HCT116 (cell line): ENCODE measurements around the gene NDUFS6.

Source experiments
- EZH2 ChIP-seq: fragments of 200-600 bp; sonication (generic); IDR thresholded peaks from 2 replicates; pipeline ENCODE4 v1.6.1; 2017; ENCODE audit warnings: antibody characterized with exemption, mixed run types
- EZH2phosphoT487 ChIP-seq: fragments of 200-600 bp; IDR thresholded peaks from 2 replicates; pipeline ENCODE4 v1.6.1; 2018; ENCODE audit warnings: antibody characterized with exemption, borderline replicate concordance
- JUND ChIP-seq: IDR thresholded peaks from 2 replicates; pipeline ENCODE4 v1.6.1; 2012
- POLR2A ChIP-seq: IDR thresholded peaks from 2 replicates; pipeline ENCODE4 v1.7.0; 2011; ENCODE audit warnings: borderline replicate concordance; ENCODE audit not compliant: insufficient read depth, insufficient read length; ENCODE audit errors: extremely low read depth
- RAD21 ChIP-seq: IDR thresholded peaks from 2 replicates; pipeline ENCODE4 v1.6.1; 2012; ENCODE audit warnings: low read depth, mild to moderate bottlenecking
- SIN3A ChIP-seq: IDR thresholded peaks from 2 replicates; pipeline ENCODE4 v1.6.1; 2012; ENCODE audit warnings: low read depth
- ZNF274 ChIP-seq: fragments of 200-500 bp; sonication (Bioruptor generic); IDR thresholded peaks from 2 replicates; pipeline ENCODE4 v1.6.1; 2014; ENCODE audit warnings: mild to moderate bottlenecking, low read depth, low read length, inconsistent platforms
- TF ChIP-seq, protein P1 (sequence below), 3 experiments: fragments of 200-600 bp in 1 of 3; sonication (generic) in 1 of 3; IDR thresholded peaks in 2 of 3; conservative IDR thresholded peaks in 1 of 3; 2 replicates each; pipeline ENCODE4 v1.5.1; 2012 to 2017; ENCODE audit warnings: low read depth in 2 of 3, low read length in 2 of 3, antibody characterized with exemption in 1 of 3, borderline replicate concordance in 1 of 3, control low read depth in 1 of 3, mild to moderate bottlenecking in 1 of 3, mixed read lengths in 1 of 3, mixed run types in 1 of 3, moderate library complexity in 1 of 3; ENCODE audit not compliant: insufficient read depth in 1 of 3

DNA sequence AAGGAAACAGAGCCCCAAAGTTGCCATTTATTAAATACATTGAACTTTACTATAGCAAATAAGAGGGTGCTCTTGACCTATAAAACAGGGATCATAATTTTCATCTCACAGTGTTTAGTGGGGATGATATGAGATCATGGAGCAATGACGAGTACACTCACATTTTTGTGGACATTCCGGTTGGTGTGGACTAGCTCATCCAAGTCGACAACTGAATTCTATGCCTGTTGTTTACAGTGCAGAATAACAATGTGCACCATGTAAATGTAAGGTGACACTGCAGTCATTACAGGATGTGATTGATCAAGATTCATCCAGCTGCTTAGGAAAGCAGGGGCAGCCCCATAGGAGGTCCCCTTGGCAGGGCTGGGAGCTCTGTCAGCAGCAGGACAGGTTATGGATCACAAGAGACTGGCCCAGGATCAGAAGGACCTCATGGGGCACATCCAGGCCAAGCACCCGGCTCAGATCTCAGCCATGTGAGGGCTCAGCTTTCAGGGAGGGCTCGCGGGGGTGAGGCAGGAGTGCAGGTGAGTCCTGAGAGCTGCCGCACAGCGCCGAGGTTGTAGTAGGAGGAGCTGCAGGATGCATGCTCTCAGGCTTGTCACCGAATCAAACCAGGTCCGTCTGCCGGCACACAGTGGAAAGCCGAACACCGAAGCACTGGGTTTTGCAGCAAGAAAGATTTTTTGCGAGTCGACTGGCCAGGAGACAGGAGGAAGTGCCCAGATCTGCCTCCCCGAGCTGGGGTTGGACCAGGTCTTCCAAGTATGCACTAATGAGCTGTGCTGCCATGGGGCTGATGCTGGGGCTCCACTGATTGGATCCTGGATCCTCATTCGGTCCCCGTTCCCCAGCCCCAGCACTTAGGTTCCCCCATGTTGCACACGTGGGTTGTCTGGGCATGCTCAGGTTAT lies 29.8 kb upstream of the NDUFS6 start:
- TF ChIP-seq JUND (no peak), RAD21 (no peak), ZNF274 (no peak), POLR2A (no peak), EZH2 (no peak), EZH2phosphoT487 (no peak), SIN3A (no peak)
- TF ChIP-seq, protein P1, sequence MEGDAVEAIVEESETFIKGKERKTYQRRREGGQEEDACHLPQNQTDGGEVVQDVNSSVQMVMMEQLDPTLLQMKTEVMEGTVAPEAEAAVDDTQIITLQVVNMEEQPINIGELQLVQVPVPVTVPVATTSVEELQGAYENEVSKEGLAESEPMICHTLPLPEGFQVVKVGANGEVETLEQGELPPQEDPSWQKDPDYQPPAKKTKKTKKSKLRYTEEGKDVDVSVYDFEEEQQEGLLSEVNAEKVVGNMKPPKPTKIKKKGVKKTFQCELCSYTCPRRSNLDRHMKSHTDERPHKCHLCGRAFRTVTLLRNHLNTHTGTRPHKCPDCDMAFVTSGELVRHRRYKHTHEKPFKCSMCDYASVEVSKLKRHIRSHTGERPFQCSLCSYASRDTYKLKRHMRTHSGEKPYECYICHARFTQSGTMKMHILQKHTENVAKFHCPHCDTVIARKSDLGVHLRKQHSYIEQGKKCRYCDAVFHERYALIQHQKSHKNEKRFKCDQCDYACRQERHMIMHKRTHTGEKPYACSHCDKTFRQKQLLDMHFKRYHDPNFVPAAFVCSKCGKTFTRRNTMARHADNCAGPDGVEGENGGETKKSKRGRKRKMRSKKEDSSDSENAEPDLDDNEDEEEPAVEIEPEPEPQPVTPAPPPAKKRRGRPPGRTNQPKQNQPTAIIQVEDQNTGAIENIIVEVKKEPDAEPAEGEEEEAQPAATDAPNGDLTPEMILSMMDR (IDR thresholded peaks at IDR 0.05 in 2 of 3, conservative IDR thresholded peaks at IDR 0.05 in 1 of 3; ENCODE audit: borderline replicate concordance in 1 of 3, insufficient read depth in 1 of 3, low read depth in 2 of 3, low read length in 2 of 3), result no peak
